Measurements from ENCODE around the gene REPIN1. TPM values are rescaled to one million over a fixed set of nuclear protein-coding genes. Genes with fewer than 3 reads are reported as not detected.

Gene REPIN1
- total and polyA plus RNA-seq, 9 of the 15 experiments (the other 6 are each of a cell fraction or from before 2014, with no cell fraction given): 8.1 to 283 (median 94.3) TPM

DNA sequence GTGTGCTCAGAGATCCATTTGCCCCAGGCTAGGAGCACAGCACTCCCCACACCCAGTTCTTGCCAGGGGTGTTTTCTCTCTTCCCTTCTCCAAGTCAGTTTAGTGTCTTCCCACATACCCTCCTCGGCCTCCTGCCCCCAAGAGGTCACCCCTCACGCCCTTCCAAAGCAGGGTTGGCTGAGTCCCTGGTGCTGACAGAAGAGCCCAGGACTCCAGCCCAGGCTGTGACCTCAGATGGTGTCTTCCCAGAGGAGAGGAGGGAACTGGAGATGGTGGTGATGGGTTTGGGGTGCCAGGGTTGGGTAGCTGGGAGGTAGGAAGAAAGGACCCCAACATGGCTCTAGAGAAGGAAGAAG lies 30.3 kb downstream of the REPIN1 start:
- in situ Hi-C loops (cut with MboI) (no loop called here), intact Hi-C loops (cut with micrococcal nuclease) (no loop called here)
- Histone ChIP-seq H3K9me3 (replicated peaks; ENCODE audit: control insufficient read depth, insufficient read depth, low read depth, low read length) (no peaks in the 10 kb centered on the region), H3K4me1 (replicated peaks in 1 of 2; ENCODE audit: control insufficient read depth in 2 of 2, insufficient read depth in 2 of 2, low read length in 2 of 2) (peaks cover 42 to 49% of the 10 kb centered on the region in 2 experiments), H3K27ac (ENCODE audit: extremely low read depth, low read depth, low read length) (no peak overlapping the region; the same call in 2 of the 3 replicates), H2AFZ (ENCODE audit: low read depth, low read length) (no peak overlapping the region), H4K20me1 (replicated peaks; ENCODE audit: control insufficient read depth, insufficient read depth, low read length) (no peaks in the 10 kb centered on the region), H3K79me2 (ENCODE audit: control insufficient read depth, insufficient read depth, low read length) (peaks cover 3% of the 10 kb centered on the region; the same call in 2 of the 3 replicates), H3K27me3 (ENCODE audit: control insufficient read depth in 2 of 2, insufficient read depth in 2 of 2, low read length in 2 of 2) (no peaks in the 10 kb centered on the region), H3K4me3 (no peak overlapping the region), H3K9me1 (ENCODE audit: control insufficient read depth, insufficient read depth, low read length) (peaks cover 10% of the 10 kb centered on the region), H3K9ac (ENCODE audit: insufficient read depth in 1 of 2, low read depth in 2 of 2, low read length in 2 of 2) (peak overlapping the region in 1 of 2 experiments; percentile 70; a peak in 1 of 4 replicates), H3K4me2 (ENCODE audit: insufficient read depth, low read length) (no peak overlapping the region), H3K36me3 (ENCODE audit: control insufficient read depth, insufficient read depth, low read length) (peaks cover 35% of the 10 kb centered on the region)
- WGBS (ENCODE audit: insufficient coverage, low coverage, missing lambda C conversion rate): 78% methylated on average over 2 of the region's 2 CpGs
- ChIA-PET POLR2A (no interaction called here), CTCF (ENCODE audit: low intra/inter-chr PET ratio) (no interaction called here)
- FAIRE-seq (no peak), ATAC-seq (no peak), DNase-seq (ENCODE audit: extremely low read depth in 1 of 4, low spot score in 3 of 4) (no peak)
- BruUV-seq (replicated peaks): no TSS peak
- TF ChIP-seq, protein P1, sequence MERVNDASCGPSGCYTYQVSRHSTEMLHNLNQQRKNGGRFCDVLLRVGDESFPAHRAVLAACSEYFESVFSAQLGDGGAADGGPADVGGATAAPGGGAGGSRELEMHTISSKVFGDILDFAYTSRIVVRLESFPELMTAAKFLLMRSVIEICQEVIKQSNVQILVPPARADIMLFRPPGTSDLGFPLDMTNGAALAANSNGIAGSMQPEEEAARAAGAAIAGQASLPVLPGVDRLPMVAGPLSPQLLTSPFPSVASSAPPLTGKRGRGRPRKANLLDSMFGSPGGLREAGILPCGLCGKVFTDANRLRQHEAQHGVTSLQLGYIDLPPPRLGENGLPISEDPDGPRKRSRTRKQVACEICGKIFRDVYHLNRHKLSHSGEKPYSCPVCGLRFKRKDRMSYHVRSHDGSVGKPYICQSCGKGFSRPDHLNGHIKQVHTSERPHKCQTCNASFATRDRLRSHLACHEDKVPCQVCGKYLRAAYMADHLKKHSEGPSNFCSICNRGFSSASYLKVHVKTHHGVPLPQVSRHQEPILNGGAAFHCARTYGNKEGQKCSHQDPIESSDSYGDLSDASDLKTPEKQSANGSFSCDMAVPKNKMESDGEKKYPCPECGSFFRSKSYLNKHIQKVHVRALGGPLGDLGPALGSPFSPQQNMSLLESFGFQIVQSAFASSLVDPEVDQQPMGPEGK (CRISPR knock-in tag; IDR thresholded peaks at IDR 0.05; ENCODE audit: borderline replicate concordance): no peak
- TF ChIP-seq, protein P2, sequence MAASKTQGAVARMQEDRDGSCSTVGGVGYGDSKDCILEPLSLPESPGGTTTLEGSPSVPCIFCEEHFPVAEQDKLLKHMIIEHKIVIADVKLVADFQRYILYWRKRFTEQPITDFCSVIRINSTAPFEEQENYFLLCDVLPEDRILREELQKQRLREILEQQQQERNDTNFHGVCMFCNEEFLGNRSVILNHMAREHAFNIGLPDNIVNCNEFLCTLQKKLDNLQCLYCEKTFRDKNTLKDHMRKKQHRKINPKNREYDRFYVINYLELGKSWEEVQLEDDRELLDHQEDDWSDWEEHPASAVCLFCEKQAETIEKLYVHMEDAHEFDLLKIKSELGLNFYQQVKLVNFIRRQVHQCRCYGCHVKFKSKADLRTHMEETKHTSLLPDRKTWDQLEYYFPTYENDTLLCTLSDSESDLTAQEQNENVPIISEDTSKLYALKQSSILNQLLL (CRISPR knock-in tag; IDR thresholded peaks at IDR 0.05; ENCODE audit: borderline replicate concordance): no peak
- TF ChIP-seq DPF2 (IDR thresholded peaks at IDR 0.05): no peak
- TF ChIP-seq PTTG1 (tag; IDR thresholded peaks at IDR 0.05; ENCODE audit: low read depth): no peak
- no peak for TF ChIP-seq NCOA1 (IDR thresholded peaks at IDR 0.05; ENCODE audit: low read depth)
- no peak for TF ChIP-seq PHF8 (IDR thresholded peaks at IDR 0.05; ENCODE audit: borderline replicate concordance, low read length)
- no peak for TF ChIP-seq KDM4B (IDR thresholded peaks at IDR 0.05; ENCODE audit: borderline replicate concordance in 2 of 2, low read depth in 1 of 2)
- TF ChIP-seq HMG20B (CRISPR knock-in tag; IDR thresholded peaks at IDR 0.05): no peak
- TF ChIP-seq BHLHE40 (IDR thresholded peaks at IDR 0.05; ENCODE audit: low read length): no peak
- no peak for TF ChIP-seq PHB2 (IDR thresholded peaks at IDR 0.05; ENCODE audit: low read depth)
- no peak for TF ChIP-seq NR3C1 (CRISPR knock-in tag; IDR thresholded peaks at IDR 0.05)
- no peak for TF ChIP-seq ZNF239 (CRISPR knock-in tag; IDR thresholded peaks at IDR 0.05)
- no peak for TF ChIP-seq THRAP3 (IDR thresholded peaks at IDR 0.05; ENCODE audit: borderline replicate concordance)
- TF ChIP-seq SMARCE1 (IDR thresholded peaks at IDR 0.05): no peak

Data from K562 (cell line).